HG03175 (cell line): ENCODE data around the gene FAM83F.

Source experiments
- ATAC-seq: cut with Tn5 transposase; IDR thresholded peaks from one replicate; pipeline ENCODE4 v1.9.1; 2021; ENCODE audit warnings: mild to moderate bottlenecking, moderate library complexity; ENCODE audit not compliant: unreplicated experiment

The FAM83F gene

DNA sequence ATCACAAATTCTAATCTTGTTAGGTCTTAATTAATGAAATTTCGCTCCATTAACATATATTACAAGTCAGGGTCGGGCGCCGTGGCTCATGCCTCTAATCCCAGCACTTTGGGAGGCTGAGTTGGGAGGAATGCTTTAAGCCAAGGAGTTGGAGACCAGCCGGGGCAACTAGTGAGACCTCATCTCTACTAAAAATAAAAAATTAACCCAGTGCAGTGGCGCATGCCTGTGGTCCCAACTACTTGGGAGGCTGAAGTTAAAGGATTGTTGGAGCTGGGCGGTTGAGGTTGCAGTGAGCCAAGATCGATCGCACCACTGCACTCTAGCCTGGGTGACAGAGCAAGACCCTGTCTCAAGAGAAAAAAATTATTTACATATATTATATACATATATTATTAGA, 32.7 kb upstream of the FAM83F start:
- ATAC-seq, result no peak

DNA sequence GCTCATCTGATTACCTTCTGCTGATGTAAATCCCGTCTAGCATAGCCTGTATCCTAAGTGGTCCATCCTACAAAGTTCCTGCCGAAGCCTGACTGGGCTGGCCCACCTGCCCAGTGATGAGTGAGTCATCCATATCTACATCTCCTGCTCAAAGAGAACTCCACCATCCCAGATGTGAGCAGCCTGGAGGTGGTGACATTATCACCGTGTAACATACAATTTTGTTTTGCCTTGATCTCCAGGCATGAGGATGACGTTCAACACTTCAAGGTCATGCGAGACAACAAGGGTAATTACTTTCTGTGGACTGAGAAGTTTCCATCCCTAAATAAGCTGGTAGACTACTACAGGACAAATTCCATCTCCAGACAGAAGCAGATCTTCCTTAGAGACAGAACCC, 29.0 kb upstream of the FAM83F start:
- no peak for ATAC-seq

DNA sequence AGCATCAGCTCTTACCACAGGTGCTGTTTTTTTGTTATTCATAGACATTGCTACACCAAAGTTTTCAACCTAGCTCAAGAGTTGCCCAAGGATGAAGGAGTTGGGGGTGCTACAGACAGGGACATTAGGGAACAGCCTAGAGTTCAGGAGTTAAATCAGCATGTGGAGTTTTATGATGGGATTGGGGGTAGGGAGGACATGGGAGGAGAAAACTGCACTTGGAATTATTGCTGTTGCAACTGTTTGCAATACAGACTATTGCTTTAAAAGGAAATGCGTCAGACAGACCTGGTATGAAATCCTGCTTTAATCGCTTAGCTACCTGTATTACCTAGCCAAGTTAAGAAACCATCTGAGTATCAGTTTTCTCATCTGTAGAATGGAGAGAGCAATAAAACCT, 28.3 kb upstream of the FAM83F start:
- ATAC-seq, result no peak

DNA sequence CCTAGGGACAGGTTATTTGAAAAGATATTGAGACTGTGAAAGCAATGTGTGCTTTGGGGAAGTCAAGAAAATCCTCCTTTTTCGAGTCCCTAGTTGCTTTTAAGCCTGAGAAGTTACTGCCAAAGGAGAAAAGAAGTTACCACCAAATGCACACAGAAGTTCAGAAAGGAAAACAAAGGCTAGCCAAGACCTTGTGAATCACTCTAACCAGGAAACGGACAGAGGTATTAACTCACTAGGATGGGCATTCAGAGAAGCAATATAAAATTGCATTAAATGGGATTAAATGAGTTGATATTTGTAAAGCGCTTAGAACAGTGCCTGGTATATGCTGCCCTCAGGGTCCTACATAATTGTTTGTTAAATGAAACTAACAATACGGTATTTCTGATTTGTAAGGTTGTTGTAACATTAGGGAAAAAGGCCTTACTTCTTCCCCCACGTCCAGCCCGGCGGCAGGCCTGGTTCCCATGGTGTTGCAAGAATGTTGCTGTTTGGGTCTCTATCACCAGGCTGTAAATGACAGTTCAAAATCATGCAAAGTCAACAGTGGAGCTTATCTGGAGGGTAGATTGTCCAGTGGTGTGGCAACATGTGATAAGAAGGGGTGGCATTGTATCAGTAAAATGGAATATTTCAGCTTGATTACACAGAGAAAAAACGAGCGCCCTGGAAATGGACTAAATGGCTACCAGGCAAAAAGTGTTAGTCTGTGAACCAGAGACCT, 27.5 kb upstream of the FAM83F start:
- ATAC-seq, result no peak

DNA sequence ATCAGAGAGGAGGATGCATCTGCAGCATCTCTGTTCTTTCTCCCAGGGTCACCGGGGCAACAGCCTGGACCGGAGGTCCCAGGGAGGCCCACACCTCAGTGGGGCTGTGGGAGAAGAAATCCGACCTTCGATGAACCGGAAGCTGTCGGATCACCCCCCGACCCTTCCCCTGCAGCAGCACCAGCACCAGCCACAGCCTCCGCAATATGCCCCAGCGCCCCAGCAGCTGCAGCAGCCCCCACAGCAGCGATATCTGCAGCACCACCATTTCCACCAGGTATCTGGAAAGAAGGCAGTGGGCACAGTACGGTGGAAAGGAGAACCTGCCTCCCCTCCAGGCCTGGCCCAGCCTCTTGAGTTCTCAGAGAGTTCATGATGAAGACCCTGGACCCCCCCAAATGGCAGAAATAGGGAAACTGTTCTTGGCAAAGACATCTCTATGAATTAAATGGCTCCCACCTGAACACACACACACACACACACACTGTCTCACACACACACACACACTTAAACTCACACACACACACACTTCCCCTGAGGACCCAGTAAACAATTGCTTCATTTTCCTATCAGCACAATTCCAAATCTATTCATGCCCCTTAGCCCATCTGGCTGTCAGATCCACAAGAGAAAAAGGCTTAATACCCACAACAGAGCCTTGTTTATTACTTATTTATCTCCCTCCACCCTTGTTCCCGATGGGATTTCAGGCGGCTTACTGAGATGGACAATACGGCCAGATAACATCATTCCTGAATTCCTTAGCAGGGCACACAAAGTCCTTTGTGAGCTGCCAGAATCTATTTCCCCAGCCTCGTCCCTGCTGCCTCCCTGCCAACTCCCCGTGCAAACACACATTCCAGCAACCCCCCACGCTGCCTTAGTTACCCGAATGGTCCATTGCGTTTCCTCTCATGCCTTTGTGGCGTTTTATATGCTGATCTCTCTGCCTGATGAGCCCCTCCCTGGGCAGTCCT, 26.5 kb upstream of the FAM83F start:
- ATAC-seq, result no peak

DNA sequence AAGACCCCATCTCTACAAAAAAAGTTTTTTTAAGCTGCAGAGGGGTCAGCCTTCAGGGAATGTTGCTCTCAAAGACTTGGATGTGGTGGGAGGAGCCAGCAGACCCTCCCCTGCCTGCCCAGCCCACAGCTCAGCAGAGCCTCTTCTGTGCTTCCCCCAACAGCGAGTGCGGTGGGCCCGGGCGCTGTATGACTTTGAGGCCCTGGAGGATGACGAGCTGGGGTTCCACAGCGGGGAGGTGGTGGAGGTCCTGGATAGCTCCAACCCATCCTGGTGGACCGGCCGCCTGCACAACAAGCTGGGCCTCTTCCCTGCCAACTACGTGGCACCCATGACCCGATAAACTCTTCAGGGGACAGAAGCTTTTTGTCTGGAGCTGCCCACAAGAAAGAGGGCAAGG, 24.0 kb upstream of the FAM83F start:
- ATAC-seq, result no peak

DNA sequence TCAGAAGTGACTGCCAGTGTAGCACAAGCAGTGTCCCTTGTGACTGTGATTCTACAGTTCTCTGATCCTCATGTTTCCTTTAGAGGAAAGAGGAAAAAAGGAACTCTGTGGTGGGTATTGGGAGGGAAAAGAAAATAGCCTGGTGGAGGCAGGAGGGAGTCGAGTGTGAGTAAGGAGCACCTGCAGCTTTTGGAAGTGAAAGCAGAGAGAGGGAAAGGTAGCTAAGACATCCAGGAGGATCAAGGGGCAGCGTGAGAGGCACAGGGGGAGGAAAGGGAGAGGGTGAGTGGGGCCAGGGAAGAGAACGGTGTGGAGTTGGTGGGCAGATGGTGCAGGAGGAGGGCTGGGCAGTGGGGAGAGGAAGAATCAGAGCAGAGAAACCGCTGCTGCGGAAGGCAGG, 22.1 kb upstream of the FAM83F start:
- ATAC-seq, result no peak

DNA sequence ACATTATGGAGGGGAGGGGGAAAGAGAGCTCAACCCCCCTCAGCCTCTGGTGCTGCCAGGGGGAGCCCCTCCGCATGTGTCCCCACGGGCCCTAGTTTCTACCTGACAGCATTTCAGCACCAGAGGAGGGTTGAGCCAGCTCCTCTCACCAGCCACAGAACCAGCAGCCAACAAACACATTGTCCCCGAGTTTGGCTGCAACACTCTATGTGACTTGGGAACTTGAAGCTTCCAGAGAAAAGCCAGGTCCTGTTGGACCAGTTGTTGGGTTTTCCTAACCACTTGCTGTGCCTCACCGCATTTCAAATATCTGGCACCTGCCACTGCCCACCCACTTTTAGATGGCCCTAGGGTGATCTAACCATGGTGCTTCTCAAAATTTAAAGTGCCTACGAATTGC, 21.1 kb upstream of the FAM83F start:
- ATAC-seq, result no peak

DNA sequence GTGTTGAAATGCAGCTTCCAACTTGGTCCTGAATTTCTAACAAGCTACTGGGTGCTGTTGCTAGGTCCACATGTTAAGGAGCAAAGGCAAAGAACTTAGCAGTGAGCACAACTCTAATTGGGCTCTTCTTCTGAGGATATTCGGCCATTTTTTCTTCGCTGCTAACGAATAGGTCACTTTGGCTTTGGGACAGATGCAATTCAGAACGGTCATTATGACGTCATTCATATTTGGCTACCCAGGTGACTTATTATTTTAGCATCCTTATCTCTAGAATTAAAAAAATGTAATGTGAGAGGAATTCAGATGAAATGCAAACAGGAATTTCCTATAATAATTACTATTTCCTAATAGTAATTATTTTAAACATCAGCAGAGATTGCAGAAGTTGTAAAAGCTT, 20.7 kb upstream of the FAM83F start:
- no peak for ATAC-seq

DNA sequence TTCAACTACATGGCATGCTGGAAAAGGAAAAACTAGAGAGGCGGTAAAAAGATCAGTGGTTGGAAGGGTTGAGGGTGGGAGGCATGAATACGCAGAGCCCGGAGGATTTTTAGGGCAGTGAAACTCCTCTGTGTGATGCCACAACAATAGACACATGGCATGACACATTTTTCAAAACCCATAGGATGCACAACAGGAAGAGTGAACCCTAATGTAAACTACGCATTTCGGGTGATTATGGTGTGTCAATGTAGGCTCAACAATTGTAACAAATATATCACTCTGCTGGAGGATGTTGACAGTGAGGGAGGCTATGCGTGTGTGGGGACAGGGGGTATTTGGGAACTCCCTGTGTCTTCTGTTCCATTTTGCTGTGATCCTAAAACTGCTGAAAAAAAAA, 15.7 kb upstream of the FAM83F start:
- ATAC-seq, result no peak

DNA sequence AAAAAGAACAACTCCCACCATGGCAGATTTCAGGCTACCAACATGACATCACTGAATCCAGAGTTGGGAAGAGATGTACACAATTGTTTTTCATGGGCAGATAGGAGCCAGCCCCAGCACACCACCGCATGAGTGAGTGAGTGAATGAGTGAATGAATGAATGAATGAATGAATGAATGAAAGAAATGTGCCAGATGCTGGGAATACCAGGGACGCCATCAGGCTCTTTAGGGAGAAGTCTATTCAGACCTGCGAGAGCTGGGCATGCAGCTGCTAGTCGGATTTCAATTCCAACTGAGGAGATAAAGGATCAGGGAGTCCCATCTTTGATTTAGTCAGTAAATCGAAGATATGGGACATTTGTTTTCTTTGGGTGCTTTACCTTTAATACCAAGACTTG, 15.3 kb upstream of the FAM83F start:
- ATAC-seq, result no peak

DNA sequence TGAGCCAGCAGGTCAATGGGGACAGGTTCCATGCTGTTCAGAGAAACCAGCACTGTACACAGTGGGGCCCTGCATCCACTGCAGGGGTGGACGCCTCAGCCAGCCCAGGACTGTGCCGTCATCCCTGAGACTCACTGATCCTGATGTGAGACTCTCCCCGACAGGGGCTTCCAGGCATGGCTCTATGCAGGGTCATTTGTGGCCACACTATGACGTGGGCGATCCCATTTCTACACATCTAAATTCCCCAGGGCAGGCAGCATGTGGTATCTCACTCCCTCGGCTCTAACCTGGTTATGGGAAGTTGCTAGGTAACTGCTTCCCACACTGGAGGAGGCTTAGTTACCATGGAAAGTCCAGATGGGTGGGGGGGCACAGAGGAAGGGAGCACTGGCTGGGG, 14.2 kb upstream of the FAM83F start:
- no peak for ATAC-seq

DNA sequence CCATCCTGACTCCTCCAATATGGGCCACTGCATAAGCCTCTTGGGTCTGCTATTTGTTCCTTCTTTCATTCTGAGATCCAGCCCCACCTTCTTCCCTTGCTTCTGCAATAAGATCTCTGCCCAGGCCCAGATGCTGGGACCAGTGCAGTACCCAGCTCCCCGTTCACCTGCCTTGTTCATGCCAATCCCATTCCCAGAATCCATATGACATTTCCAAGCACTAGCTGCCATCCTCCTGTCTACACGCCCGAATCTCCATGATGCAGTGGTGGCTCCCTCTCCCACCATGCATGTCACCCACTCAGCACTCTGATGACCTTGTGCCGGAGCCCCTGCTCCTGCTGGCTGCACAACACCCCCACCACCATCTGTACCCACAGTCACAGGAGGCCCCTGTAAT, 11.4 kb upstream of the FAM83F start:
- ATAC-seq, result no peak

DNA sequence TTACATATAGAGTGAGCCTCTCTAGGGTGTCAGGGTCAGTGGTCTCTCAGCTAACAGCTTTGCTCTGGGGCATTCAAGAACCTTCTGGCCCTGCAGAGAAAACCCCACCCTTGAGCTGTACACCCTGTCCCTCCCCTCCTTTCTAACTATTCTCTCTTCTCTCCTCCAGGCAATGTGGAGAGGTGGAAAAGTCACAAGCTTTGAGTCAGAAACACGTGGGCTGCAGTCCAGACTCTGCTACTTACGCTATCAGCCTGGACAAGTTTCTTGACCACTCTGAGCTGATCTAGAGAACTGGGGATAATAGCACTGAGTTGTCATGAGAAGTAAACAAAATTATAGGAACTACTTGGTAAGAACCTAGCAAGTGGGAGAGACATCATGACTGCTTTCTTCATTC, 10.7 kb upstream of the FAM83F start:
- ATAC-seq, result no peak

DNA sequence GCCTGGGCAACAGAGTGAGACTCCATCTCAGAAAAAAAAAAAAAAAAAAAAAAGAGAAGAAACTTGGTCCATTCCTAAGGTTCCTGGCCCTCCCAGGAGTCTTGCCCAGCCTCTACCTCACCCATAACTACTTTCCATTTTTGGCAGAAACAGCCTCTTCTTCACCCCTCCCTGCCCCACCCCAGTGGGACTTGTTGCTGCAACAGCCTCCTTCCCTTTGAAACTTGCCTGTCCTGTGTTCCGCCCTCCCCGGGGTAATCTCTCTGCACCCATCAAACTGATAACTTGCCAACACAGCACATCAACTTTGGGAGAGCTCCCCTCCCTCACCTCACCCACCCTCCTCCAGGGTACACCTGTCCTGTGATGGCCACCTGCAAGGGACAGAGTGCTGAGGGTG, 10.0 kb upstream of the FAM83F start:
- no peak for ATAC-seq

DNA sequence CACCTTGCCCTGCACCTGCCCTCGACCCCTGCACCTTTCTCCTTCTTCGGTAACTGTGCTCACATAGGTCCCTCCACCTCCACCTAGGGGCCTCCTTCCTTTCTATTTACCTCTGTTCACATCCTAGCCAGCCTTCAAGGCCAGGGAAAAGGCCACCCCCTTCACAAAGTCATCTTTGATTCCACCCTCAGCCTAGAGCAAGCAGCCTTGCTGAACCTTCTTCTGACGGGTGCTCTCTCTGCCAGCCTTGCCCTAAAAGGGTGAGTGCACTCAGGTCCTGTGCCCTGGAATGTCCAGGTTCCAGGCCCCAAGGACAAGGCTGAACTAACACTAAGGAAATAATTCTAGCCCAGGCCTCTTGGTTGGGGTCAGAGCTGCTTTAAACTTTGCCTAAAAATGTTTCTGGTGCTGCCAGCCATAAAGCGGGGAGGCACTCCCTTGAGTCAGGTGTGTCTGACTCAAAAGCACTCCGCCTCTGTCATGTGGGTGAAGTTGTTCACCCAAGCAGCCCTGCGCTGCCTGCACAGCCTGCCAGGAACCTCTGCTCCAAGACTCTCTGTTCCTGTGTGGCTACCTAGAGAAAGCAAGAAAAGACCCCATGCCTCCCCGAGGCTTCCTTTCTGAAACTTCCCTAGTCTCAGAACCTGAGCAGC, 9.2 kb upstream of the FAM83F start:
- no peak for ATAC-seq

DNA sequence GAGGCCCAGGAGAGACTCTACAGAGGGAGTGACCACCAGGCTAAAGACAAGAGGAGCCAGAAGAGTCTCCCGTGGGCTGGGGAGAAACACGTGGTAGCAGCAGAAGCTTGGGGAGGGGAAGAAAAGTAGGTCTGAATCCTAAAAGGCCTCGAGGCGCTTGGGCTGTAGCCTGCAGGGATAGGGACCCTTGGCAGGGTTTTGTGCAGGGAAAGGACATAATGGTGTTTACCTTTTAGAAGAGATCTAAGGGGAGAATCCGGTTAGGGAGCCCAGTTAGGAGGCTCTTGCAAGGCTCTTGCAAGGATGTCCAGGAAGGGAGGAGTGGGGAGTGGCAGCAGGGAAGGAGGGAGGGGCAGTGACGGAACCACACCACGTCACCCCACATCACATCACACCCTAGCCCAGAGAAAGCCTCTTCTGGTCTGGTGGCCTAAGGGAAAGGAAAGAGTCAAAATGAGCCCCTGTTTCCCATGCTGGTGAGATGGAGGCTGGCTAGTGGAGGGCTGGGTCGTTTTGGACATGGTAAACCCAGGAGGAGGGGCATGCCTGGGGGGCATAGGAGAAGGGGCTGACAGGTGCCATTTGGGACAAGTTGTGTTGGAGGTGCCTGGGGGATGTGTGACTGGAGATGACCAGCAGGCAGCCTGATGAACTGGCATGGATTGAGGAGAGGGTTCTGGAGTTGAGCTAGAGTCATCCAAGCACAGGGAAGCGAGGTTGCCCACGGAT, 6.2 kb upstream of the FAM83F start:
- ATAC-seq, result no peak

DNA sequence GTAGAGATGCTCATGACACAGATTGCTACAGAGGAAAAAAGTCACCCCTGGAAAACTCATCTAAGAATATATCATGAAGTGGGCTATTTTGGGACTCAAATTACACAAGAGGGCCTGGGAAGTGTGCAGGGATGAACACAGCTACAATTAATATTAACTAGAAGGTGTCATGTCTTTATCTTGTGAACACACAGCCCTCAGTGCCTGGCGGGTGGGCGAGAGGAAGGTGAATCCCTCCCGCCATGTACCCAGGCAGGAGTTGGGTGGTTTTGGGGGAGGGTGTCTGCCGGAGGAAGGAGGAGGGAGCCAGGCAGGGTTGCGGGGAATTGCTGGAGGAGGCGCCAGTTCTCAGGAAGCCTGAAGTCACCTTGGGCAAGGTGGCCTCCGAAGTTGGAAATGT, 5.1 kb upstream of the FAM83F start:
- ATAC-seq, result no peak

DNA sequence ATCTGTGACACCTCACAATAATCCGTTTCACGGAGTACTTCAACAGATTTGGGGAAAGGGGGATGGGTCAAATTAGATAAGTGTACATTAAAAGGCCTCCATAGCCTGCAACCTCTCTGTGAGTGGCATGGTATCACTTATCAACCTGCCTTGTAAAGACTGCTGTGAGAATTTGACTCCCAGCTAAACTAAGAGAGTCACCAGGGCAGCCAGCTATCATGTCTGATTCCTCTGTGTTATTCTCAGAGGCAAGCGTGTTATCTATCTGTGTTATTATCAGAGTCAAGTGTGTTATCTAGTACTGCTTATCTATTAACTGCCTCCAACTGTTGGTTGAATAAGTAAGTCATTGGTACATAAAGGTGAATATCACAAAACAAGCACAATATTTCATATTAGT, 4.1 kb upstream of the FAM83F start:
- no peak for ATAC-seq

DNA sequence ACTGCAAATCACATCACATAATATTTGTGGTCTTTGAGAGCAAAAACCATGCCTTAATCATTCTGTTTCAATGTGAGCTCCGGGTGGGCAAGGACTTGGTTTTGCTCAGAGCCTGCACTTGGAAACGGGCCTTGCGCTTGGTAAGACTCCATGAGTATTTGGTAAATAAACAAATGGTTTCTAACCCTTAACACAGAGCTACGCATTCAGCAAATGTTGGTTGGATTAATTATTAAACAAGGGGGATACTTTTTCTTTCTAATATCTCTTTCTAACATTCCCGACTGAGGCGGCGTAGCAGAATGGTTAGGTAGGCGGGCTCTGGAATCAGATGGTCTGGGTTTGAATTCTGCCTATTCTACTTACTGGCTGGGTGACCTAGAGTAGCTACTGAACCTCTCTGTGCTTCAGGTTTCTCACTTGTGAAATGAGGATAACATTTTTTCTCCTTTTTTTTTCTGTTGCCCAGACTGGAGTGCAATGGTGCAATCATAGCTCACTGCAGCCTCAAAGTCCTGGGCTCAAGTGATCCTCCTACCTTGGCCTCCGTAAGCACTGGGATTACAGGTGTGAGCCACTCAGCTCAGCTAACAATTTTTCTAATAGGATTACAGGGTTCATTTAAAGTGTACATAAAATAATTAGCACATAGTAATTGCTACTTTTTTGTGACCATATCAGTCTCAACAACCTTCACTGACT, 3.4 kb upstream of the FAM83F start:
- no peak for ATAC-seq
